ENCODE results near the gene STH.

The STH gene

GRCh38 chr17:45974916-45975630 lies 24.0 kb upstream of the STH start:
- Histone ChIP-seq H3K4me3 (ENCODE audit: low read depth, low read length) (no peak overlapping the region), H3K4me1 (ENCODE audit: control insufficient read depth, insufficient read depth, low read length) (no peaks in the 10 kb centered on the region), H3K27ac (ENCODE audit: extremely low read depth, low read depth, low read length) (no peak overlapping the region), H3K36me3 (ENCODE audit: control insufficient read depth in 2 of 2, insufficient read depth in 1 of 2, low read length in 2 of 2) (no peaks in the 10 kb centered on the region), H3K9me3 (ENCODE audit: control insufficient read depth, insufficient read depth, low read depth, low read length) (no peaks in the 10 kb centered on the region)
- ChIA-PET CTCF (interaction anchor here (0.6 kb wide), 1 partner anchor 50 kb away, joined by 3 read pairs; no protein-coding TSS in a partner anchor), POLR2A (no interaction called here)
- TF ChIP-seq ZNF133 (tag by site-specific recombination; IDR thresholded peaks at IDR 0.05): no peak

- POLR2A ChIA-PET: no interaction called here
These were observed 23.3 kb upstream of the STH start for GRCh38 chr17:45975640-45976295.

GRCh38 chr17:45976391-45976754 lies 22.7 kb upstream of the STH start:
- Histone ChIP-seq H3K27ac (ENCODE audit: extremely low read depth, low read depth, low read length) (no peak overlapping the region), H3K4me3 (ENCODE audit: low read depth, low read length) (no peak overlapping the region), H3K36me3 (ENCODE audit: control insufficient read depth in 2 of 2, insufficient read depth in 1 of 2, low read length in 2 of 2) (no peaks in the 10 kb centered on the region), H3K4me1 (ENCODE audit: control insufficient read depth, insufficient read depth, low read length) (no peaks in the 10 kb centered on the region), H3K9me3 (ENCODE audit: control insufficient read depth, insufficient read depth, low read depth, low read length) (no peaks in the 10 kb centered on the region)
- CTCF ChIA-PET: no interaction called here
- POLR2A ChIA-PET: no interaction called here
- no peak for TF ChIP-seq ZBTB48 (tag by site-specific recombination; IDR thresholded peaks at IDR 0.05)
- no peak for TF ChIP-seq ZNF776 (tag by site-specific recombination; IDR thresholded peaks at IDR 0.05; ENCODE audit: borderline replicate concordance)
- no peak for TF ChIP-seq ZNF488 (tag by site-specific recombination; IDR thresholded peaks at IDR 0.05)
- no peak for TF ChIP-seq ZBTB1 (tag by site-specific recombination; IDR thresholded peaks at IDR 0.05)
- no peak for TF ChIP-seq ZNF610 (tag by site-specific recombination; IDR thresholded peaks at IDR 0.05; ENCODE audit: borderline replicate concordance)
- TF ChIP-seq HIC1 (tag by site-specific recombination; IDR thresholded peaks at IDR 0.05): no peak
- TF ChIP-seq SP7 (tag by site-specific recombination; IDR thresholded peaks at IDR 0.05): no peak
- no peak for TF ChIP-seq ZNF555 (tag by site-specific recombination; conservative IDR thresholded peaks at IDR 0.05)
- no peak for TF ChIP-seq ZNF132 (tag by site-specific recombination; IDR thresholded peaks at IDR 0.05; ENCODE audit: borderline replicate concordance)
- no peak for TF ChIP-seq ZNF37A (tag by site-specific recombination; IDR thresholded peaks at IDR 0.05)
- TF ChIP-seq AEBP2 (tag by site-specific recombination; IDR thresholded peaks at IDR 0.05; ENCODE audit: borderline replicate concordance): no peak
- no peak for TF ChIP-seq ZFP37 (tag by site-specific recombination; IDR thresholded peaks at IDR 0.05)
- TF ChIP-seq ZNF544 (tag by site-specific recombination; IDR thresholded peaks at IDR 0.05): no peak
- TF ChIP-seq ZNF211 (tag by site-specific recombination; IDR thresholded peaks at IDR 0.05; ENCODE audit: low read depth): no peak

More at GRCh38 chr17:45975640-45976295, 23.3 kb upstream of the STH start:
- H3K27ac ChIP-seq (ENCODE audit: extremely low read depth, low read depth, low read length): no peak overlapping the region
- H3K36me3 ChIP-seq (ENCODE audit: control insufficient read depth in 2 of 2, insufficient read depth in 1 of 2, low read length in 2 of 2): no peaks in the 10 kb centered on the region
- TF ChIP-seq ZNF341 (tag by site-specific recombination; IDR thresholded peaks at IDR 0.05; ENCODE audit: low read depth): no peak
- no peak for TF ChIP-seq ZNF776 (tag by site-specific recombination; IDR thresholded peaks at IDR 0.05; ENCODE audit: borderline replicate concordance)
- 0 out of 2 replicates have a peak, but pooled peaks have one; percentile 10 for TF ChIP-seq ZFHX2 (tag by site-specific recombination; conservative IDR thresholded peaks at IDR 0.05)
- no peak for TF ChIP-seq ZSCAN4 (tag by site-specific recombination; IDR thresholded peaks at IDR 0.05)
- peak; percentile 27; the same call in 1 of the 2 replicates for TF ChIP-seq EGR2 (tag by site-specific recombination; IDR thresholded peaks at IDR 0.05; ENCODE audit: low read depth)
- no peak for TF ChIP-seq GLI2 (tag by site-specific recombination; IDR thresholded peaks at IDR 0.05; ENCODE audit: borderline replicate concordance, low read depth)
- no peak for TF ChIP-seq REPIN1 (tag by site-specific recombination; IDR thresholded peaks at IDR 0.05; ENCODE audit: low read depth)
- TF ChIP-seq SETDB1 (IDR thresholded peaks at IDR 0.05; ENCODE audit: insufficient read length, low read length): no peak
- TF ChIP-seq IKZF3 (tag by site-specific recombination; IDR thresholded peaks at IDR 0.05): no peak
- TF ChIP-seq ZNF121 (tag by site-specific recombination; IDR thresholded peaks at IDR 0.05): no peak
- no peak for TF ChIP-seq ZNF621 (tag by site-specific recombination; IDR thresholded peaks at IDR 0.05)
- no peak for TF ChIP-seq ZNF677 (tag by site-specific recombination; IDR thresholded peaks at IDR 0.05)
- TF ChIP-seq ZNF791 (tag by site-specific recombination; IDR thresholded peaks at IDR 0.05): no peak
- TF ChIP-seq ZNF560 (tag by site-specific recombination; IDR thresholded peaks at IDR 0.05; ENCODE audit: borderline replicate concordance): no peak
- TF ChIP-seq ZNF423 (tag by site-specific recombination; IDR thresholded peaks at IDR 0.05): no peak
- H3K9me3 ChIP-seq (ENCODE audit: control insufficient read depth, insufficient read depth, low read depth, low read length): no peaks in the 10 kb centered on the region
- H3K4me1 ChIP-seq (ENCODE audit: control insufficient read depth, insufficient read depth, low read length): no peaks in the 10 kb centered on the region
- CTCF ChIA-PET: no interaction called here
- no peak overlapping the region for H3K4me3 ChIP-seq (ENCODE audit: low read depth, low read length)

Measured in HEK293 (cell line).